AG09319 (cell line): ENCODE results near the gene KRTAP4-9.
"Not testable (repeated sequence)": the region's sequence is repeated elsewhere in the genome, so short reads cannot be mapped to it uniquely, and the experiment has no call there.

ENCODE experiments used
- DNase-seq: peaks from one replicate; pipeline ENCODE4 v3.0.0-alpha.2; 2010; ENCODE audit warnings: low read depth; ENCODE audit errors: extremely low read depth
- TF ChIP-seq, protein P1 (sequence below): IDR thresholded peaks from 2 replicates; pipeline ENCODE4 v1.5.1; 2011; ENCODE audit warnings: low read depth, mild to moderate bottlenecking, inconsistent platforms, low read length, moderate library complexity

Gene KRTAP4-9

DNA sequence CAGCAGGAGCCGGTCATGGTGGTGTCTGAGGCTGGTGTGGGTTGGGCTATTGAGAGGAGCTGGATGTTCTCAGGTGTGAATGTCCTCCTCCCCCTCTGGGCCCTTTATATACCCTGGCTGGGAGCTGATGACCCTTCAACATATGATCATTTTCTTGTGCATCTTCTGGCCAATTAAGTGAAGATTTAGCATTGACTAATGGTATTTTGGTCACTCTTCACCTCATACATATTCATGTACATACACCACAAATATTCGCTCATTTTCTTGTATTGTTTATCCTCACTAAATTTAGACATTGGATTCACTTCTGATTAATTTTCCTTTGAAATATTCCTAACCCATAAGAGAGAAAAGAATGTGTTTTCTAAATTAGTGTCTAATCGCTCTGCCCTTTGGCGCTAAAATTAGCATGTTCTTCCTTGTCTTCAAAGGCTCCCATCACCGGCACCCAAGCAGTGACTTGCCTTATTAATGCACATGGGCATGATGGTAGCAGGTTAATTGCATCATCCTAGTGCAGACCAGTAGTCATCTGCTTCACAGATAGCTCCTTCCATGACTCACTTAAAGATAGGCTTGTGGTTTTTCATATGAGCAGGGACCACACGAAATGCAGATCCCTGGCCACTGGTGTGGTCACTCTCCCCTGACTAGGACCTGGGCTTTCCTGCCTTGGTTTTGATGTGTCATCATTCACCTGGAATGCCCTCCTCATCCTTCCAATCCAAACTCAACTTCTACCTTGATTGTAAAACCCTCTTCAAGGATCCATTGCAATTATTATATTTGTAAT, 39.2 kb upstream of the KRTAP4-9 start, which contains the start of gene KRTAP2-4:
KRTAP2-4 (minus strand) TSS at position 51 of the 796 bp plus-strand sequence; CDS start at position 17, 34 bp downstream.
- DNase-seq = no peak

DNA sequence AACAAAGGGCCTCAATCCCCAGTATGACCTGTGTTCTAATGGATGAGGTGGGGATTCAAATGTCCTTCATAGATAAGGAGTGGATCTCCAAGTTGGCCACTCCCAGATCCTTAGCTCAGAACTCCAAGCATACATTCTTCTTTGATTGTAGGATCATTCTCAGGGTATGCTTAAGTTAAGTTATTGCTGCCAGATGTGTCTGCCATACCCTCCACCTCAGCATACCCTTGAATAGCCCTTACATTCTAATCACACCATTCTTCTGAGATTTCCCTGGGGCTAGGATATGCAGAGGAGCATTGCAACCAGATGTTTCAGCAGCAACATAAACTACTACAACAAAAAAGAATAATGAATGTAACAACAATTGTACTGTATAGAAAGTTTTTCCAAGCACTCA, 37.9 kb upstream of the KRTAP4-9 start:
- peak; percentile 63 for DNase-seq
- TF ChIP-seq, protein P1, sequence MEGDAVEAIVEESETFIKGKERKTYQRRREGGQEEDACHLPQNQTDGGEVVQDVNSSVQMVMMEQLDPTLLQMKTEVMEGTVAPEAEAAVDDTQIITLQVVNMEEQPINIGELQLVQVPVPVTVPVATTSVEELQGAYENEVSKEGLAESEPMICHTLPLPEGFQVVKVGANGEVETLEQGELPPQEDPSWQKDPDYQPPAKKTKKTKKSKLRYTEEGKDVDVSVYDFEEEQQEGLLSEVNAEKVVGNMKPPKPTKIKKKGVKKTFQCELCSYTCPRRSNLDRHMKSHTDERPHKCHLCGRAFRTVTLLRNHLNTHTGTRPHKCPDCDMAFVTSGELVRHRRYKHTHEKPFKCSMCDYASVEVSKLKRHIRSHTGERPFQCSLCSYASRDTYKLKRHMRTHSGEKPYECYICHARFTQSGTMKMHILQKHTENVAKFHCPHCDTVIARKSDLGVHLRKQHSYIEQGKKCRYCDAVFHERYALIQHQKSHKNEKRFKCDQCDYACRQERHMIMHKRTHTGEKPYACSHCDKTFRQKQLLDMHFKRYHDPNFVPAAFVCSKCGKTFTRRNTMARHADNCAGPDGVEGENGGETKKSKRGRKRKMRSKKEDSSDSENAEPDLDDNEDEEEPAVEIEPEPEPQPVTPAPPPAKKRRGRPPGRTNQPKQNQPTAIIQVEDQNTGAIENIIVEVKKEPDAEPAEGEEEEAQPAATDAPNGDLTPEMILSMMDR = no peak

More for the DNA sequence above, 39.2 kb upstream of the KRTAP4-9 start, which contains the start of gene KRTAP2-4:
- TF ChIP-seq, protein P1 = no peak

DNA sequence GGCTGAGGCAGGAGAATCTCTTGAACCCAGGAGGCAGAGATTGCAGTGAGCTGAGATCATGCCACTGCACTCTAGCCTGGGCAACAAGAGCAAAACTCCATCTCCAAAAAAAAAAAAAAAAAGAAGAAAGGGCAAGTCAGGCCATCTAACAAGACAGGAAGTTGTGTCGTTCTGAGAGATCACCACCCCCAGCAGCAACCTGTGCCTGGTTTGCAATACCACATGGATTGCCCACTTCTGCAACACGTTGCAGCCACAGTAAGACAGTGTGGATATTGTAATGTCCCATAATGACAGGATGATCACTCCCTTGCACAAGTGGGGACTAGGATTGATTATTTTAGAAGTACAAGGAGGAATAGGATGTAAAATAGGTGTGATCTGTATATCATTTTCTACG, 36.2 kb upstream of the KRTAP4-9 start:
- DNase-seq = no peak
- TF ChIP-seq, protein P1 = no peak

DNA sequence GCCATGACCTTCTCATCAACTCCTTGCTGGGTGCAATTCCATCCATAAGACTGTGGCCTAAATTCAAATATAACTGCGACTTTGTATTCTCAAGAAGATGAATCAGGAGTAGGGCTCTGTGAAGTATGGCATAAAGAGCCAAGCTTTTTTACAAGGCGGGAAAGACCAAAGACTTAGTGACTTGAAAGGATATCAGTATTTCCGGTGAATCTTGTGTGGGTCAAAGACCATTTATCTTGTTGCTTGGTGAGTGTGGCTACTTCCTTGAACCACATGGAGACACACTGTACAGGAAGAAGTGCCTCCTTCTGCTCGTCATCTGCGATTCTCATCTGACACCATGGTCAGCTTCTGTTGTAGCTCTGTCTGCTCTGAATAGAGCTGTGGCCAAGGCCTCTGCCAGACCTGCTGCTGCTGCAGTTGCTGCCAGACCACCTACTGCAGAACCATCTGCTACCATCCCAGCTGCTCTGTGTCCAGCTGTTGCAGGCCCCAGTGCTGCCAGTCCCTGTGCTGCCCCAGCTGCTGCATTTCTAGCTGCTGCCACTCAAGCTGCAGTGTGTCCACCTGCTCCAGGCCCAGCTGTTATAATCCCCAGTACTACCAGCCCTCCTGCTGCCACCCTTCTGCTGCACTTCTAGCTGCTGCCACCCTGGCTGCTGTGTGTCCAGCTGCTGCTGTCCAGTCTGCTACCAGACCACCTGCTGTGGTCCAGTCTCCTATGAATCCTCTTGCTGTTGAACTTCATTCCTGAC, 33.4 kb upstream of the KRTAP4-9 start:
- TF ChIP-seq, protein P1 = no peak
- DNase-seq = no peak

DNA sequence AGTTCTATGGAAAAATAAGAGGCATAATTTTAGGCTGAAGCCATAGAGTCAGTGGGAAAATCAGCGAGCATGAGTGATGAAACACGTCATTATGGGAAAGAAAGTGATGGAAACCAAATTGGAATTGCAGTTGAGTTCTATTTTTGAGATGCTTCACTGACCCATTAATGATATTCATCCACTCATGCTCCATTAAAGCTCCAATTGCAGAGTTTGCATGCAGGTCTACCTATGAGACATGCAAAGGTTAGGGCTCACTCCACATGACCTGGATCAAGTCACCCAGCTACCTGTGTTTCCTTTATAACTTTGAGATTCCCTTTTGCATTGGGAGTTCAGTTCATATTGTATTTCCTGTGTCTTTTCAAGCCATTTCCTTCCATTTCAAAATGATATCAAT, 31.5 kb upstream of the KRTAP4-9 start:
- TF ChIP-seq, protein P1 = no peak
- DNase-seq = no peak

DNA sequence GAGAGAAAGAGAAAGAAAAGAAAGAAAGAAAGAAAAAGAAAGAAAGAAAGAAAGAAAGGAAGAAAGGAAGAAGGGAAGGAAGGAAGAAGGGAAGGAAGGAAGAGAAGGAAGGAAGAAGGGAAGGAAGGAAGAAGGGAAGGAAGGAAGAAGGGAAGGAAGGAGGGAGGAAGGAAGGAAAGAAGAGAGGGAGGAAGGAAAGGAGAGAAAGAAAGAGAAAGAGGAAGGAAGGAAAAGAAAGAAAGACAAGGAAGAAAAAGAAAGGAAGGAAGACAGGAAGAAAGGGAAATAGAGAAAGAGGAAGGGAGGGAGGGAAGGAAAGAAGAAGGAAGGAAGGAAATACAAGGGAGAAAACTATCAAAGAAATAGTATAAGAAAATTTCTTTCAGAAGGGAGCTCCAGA, 28.4 kb upstream of the KRTAP4-9 start:
- TF ChIP-seq, protein P1 = no peak
- DNase-seq = no peak

DNA sequence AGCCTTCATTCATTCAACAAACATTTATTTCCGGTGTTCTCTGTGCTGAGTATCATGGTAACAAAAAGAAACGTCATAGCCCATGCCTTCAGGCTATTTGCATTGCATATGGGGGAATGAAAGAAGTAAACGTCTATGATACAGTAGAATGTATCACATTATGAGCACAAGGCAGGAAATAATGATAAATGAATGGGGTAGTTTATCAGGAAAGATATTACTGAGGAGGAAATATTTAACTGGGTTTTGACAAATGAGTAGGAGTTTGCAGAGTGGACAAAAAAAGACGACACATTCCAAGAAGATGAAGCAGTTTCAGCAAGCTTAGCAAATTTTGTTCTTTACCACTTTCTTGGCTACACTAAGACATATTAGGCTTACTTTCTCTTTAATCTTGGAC, 22.6 kb upstream of the KRTAP4-9 start:
- TF ChIP-seq, protein P1 = no peak
- no peak for DNase-seq

DNA sequence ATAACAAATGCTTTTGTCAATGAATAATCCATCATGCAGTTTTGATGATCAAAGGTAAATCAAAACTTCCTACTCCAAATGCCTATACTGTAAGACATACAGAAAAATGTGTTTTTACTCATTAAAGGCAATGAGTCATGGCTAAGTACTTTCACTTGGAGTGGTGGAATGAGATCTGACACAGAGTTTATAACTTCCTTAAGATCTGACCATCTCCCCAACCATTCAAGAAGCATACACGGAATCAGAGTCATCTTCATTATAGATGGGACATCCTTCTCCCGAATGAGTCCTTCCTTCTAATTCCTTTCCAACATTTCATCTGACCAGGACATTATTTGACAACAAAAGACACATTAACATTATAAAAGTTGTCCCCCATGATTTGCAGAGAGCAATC, 21.8 kb upstream of the KRTAP4-9 start:
- DNase-seq = not testable (repeated sequence)

DNA sequence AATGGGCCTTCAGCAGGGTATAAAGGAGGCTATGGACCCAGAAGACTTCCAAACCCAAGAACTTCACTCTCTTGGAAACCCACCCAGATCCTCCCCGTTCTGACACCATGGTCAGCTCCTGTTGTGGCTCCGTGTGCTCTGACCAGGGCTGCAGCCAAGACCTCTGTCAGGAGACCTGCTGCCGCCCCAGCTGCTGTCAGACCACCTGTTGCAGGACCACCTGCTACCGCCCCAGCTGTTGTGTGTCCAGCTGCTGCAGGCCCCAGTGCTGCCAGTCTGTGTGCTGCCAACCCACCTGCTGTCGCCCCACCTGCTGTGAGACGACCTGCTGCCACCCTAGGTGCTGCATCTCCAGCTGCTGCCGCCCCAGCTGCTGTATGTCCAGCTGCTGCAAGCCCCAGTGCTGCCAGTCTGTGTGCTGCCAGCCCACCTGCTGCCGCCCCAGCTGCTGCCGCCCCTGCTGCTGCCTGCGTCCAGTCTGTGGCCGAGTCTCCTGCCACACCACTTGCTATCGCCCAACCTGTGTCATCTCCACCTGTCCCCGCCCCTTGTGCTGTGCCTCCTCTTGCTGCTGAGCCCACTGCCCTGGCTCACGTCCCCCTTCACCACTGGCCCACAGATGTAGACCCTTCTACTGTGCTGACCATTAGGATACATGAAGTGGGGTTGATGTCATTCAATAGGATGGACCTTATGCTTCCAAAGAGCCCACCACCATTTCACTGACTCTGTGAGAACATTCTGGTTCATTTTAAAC, 20.9 kb upstream of the KRTAP4-9 start, which contains the start of gene KRTAP4-7:
KRTAP4-7 (plus strand) TSS at position 51 of the 757 bp plus-strand sequence; CDS start at position 108, 57 bp downstream.
- not testable (repeated sequence) for DNase-seq
